HCT116 (cell line): ENCODE measurements around the gene C10orf143. TPM values are rescaled to one million over a fixed set of nuclear protein-coding genes. Genes with fewer than 3 reads are reported as not detected.

ENCODE experiments used
- ATAC-seq: fragments of 200-7000 bp; cut with Tn5 transposase; 2 replicates; pipeline ENCODE4 v1.9.1; 2020; ENCODE audit warnings: mild to moderate bottlenecking, moderate library complexity
- Bru-seq: library from RNA; stranded (reverse); fragments of 400-500 nt; gene quantifications from one replicate; lab custom pipeline; 2021; lab: Mats Ljungman, UMichigan
- BruChase-seq, 2 experiments: library from RNA; stranded (reverse); fragments of 400-500 nt; gene quantifications; one replicate each; lab custom pipeline; 2021; lab: Mats Ljungman, UMichigan
- BruUV-seq: library from RNA; stranded (reverse); fragments of 400-500 nt; replicated peaks from 2 replicates; lab custom pipeline; 2021; lab: Mats Ljungman, UMichigan
- CTCF ChIA-PET: fragments of 300-600 bp; sonication (Branson Sonifier 250); formaldehyde crosslinking; loops from one replicate; lab custom pipeline; 2021; ENCODE audit warnings: antibody characterized with exemption; lab: Charles Lee
- POLR2A ChIA-PET: fragments of 300-600, 350-600 bp; sonication (Branson Sonifier 250); formaldehyde crosslinking; loops from one replicate; lab custom pipeline; 2021; ENCODE audit warnings: antibody characterized with exemption; lab: Charles Lee
- RAD21 ChIA-PET, 2 experiments: fragments of 300-600 bp; sonication (Branson Sonifier 250); formaldehyde crosslinking; loops; one replicate each; lab custom pipeline; 2023; ENCODE audit warnings: low total read pairs in 2 of 2; ENCODE audit not compliant: uncharacterized antibody in 2 of 2, unreplicated experiment in 2 of 2, low non-redundant PET in 1 of 2; lab: Charles Lee
- DNase-seq: peaks from one replicate; pipeline ENCODE4 v3.0.0-alpha.2; 2010; ENCODE audit warnings: low read depth, low spot score
- H2AFZ ChIP-seq: fragments of 200-600 bp; shearing (Covaris generic), sonication (generic); 2 replicates; pipeline ENCODE4 v1.6.1; 2017; ENCODE audit warnings: low read depth, mixed run types, mixed read lengths, antibody characterized with exemption, low read length; ENCODE audit not compliant: poor library complexity, severe bottlenecking
- H3K27ac ChIP-seq: 2 replicates; pipeline ENCODE4 v1.5.1; 2012; ENCODE audit warnings: low read depth, low read length
- H3K27me3 ChIP-seq: fragments of 200-600 bp; sonication (generic); 2 replicates; pipeline ENCODE4 v1.6.1; 2016; ENCODE audit warnings: mixed run types, low read length, mixed read lengths; ENCODE audit not compliant: insufficient read depth
- H3K36me3 ChIP-seq, 2 experiments: fragments of 200-500 bp in 1 of 2; fragments of 200-600 bp in 1 of 2; sonication (Bioruptor generic) in 1 of 2; sonication (generic) in 1 of 2; 2 replicates each; pipeline versions ENCODE4 v1.5.1 to v1.6.1; 2014 to 2016; ENCODE audit warnings: low read length in 2 of 2, inconsistent platforms in 1 of 2, mixed read lengths in 1 of 2, mixed run types in 1 of 2; ENCODE audit not compliant: insufficient read depth in 2 of 2, control insufficient read depth in 1 of 2
- H3K4me1 ChIP-seq, 2 experiments: fragments of 200-600 bp in 1 of 2; sonication (generic) in 1 of 2; 2 replicates each; pipeline versions ENCODE4 v1.5.1 to v1.6.1; 2012 to 2017; ENCODE audit warnings: low read length in 2 of 2, inconsistent platforms in 1 of 2, mild to moderate bottlenecking in 1 of 2, mixed read lengths in 1 of 2, mixed run types in 1 of 2, moderate library complexity in 1 of 2; ENCODE audit not compliant: insufficient read depth in 2 of 2, control insufficient read depth in 1 of 2
- H3K4me2 ChIP-seq: fragments of 200-600 bp; sonication (generic); 2 replicates; pipeline ENCODE4 v1.6.1; 2017; ENCODE audit warnings: mixed run types, low read length, mixed read lengths
- H3K4me3 ChIP-seq, 2 experiments: fragments of 200-600 bp in 1 of 2; sonication (generic) in 1 of 2; replicated peaks in 1 of 2; 2 replicates each; pipeline ENCODE4 v1.5.1; 2011 to 2016; ENCODE audit warnings: low read length in 2 of 2, control low read depth in 1 of 2, low read depth in 1 of 2, mild to moderate bottlenecking in 1 of 2, mixed read lengths in 1 of 2, mixed run types in 1 of 2
- H3K79me2 ChIP-seq: fragments of 200-600 bp; sonication (generic); 2 replicates; pipeline ENCODE4 v1.6.1; 2017; ENCODE audit warnings: mild to moderate bottlenecking, mixed run types, low read length, moderate library complexity, mixed read lengths; ENCODE audit not compliant: insufficient read depth
- H3K9ac ChIP-seq: fragments of 200-600 bp; sonication (generic); 2 replicates; pipeline ENCODE4 v1.6.1; 2016; ENCODE audit warnings: low read length, mixed read lengths
- H3K9me2 ChIP-seq: fragments of 200-600 bp; sonication (generic), shearing (Covaris generic); 2 replicates; pipeline ENCODE4 v1.6.1; 2017; ENCODE audit warnings: mixed run types, mild to moderate bottlenecking, moderate library complexity; ENCODE audit not compliant: insufficient read depth
- H3K9me3 ChIP-seq, 2 experiments: fragments of 200-500 bp in 1 of 2; fragments of 200-600 bp in 1 of 2; sonication (Bioruptor generic) in 1 of 2; sonication (generic) in 1 of 2; 2 replicates each; pipeline ENCODE4 v1.6.1; 2014 to 2017; ENCODE audit warnings: low read length in 2 of 2, mixed read lengths in 2 of 2, inconsistent platforms in 1 of 2, low read depth in 1 of 2, mild to moderate bottlenecking in 1 of 2, mixed run types in 1 of 2, moderate library complexity in 1 of 2; ENCODE audit not compliant: control insufficient read depth in 1 of 2, insufficient read depth in 1 of 2
- H4K20me1 ChIP-seq: fragments of 200-600 bp; sonication (generic), shearing (Covaris generic); 2 replicates; pipeline ENCODE4 v1.6.1; 2017; ENCODE audit warnings: mixed run types, mild to moderate bottlenecking, moderate library complexity; ENCODE audit not compliant: insufficient read depth
- CEBPB ChIP-seq: IDR thresholded peaks from 2 replicates; pipeline ENCODE4 v1.6.1; 2012; ENCODE audit warnings: low read depth
- ELF1 ChIP-seq: IDR thresholded peaks from 2 replicates; pipeline ENCODE4 v1.6.1; 2012; ENCODE audit warnings: low read depth, borderline replicate concordance
- EZH2 ChIP-seq: fragments of 200-600 bp; sonication (generic); IDR thresholded peaks from 2 replicates; pipeline ENCODE4 v1.6.1; 2017; ENCODE audit warnings: antibody characterized with exemption, mixed run types
- EZH2phosphoT487 ChIP-seq: fragments of 200-600 bp; IDR thresholded peaks from 2 replicates; pipeline ENCODE4 v1.6.1; 2018; ENCODE audit warnings: antibody characterized with exemption, borderline replicate concordance
- POLR2A ChIP-seq: IDR thresholded peaks from 2 replicates; pipeline ENCODE4 v1.7.0; 2011; ENCODE audit warnings: borderline replicate concordance; ENCODE audit not compliant: insufficient read depth, insufficient read length; ENCODE audit errors: extremely low read depth
- POLR2AphosphoS5 ChIP-seq: IDR thresholded peaks from 2 replicates; pipeline ENCODE4 v1.6.1; 2011; ENCODE audit warnings: mild to moderate bottlenecking, low read depth, low read length, moderate library complexity
- RAD21 ChIP-seq: IDR thresholded peaks from 2 replicates; pipeline ENCODE4 v1.6.1; 2012; ENCODE audit warnings: low read depth, mild to moderate bottlenecking
- SIN3A ChIP-seq: IDR thresholded peaks from 2 replicates; pipeline ENCODE4 v1.6.1; 2012; ENCODE audit warnings: low read depth
- SP1 ChIP-seq: IDR thresholded peaks from 2 replicates; pipeline ENCODE4 v1.6.1; 2012; ENCODE audit warnings: low read depth
- SRF ChIP-seq: IDR thresholded peaks from 2 replicates; pipeline ENCODE4 v1.6.1; 2012; ENCODE audit warnings: low read depth
- TCF7L2 ChIP-seq: IDR thresholded peaks from 2 replicates; pipeline ENCODE4 v1.7.0; 2011; ENCODE audit warnings: borderline replicate concordance, inconsistent platforms; ENCODE audit not compliant: insufficient read depth, insufficient read length; ENCODE audit errors: extremely low read depth
- ZFX ChIP-seq: fragments of 450-650 bp; IDR thresholded peaks from 2 replicates; pipeline ENCODE4 v1.6.1; 2017
- ZNF274 ChIP-seq: fragments of 200-500 bp; sonication (Bioruptor generic); IDR thresholded peaks from 2 replicates; pipeline ENCODE4 v1.6.1; 2014; ENCODE audit warnings: mild to moderate bottlenecking, low read depth, low read length, inconsistent platforms
- intact Hi-C: fragments of 100-400 bp; cut with micrococcal nuclease; formaldehyde crosslinking; loops from 2 replicates; pipeline ENCODE4 v1.10.0; 2022
- long read RNA-seq: library from polyadenylated mRNA; unstranded; transcript quantifications from one replicate; pipeline ENCODE4 v2.0.0, GENCODE V29; 2021; ENCODE audit not compliant: unreplicated experiment
- polyA plus RNA-seq: library from polyadenylated mRNA; unstranded; fragments of >200 nt; gene quantifications from 2 replicates; pipeline ENCODE4 v1.2.1, GENCODE V29; 2012; ENCODE audit warnings: missing spikeins
- total RNA-seq: library from RNA; stranded (reverse); gene quantifications from one replicate; pipeline ENCODE4 v1.2.1, GENCODE V29; 2021; ENCODE audit not compliant: unreplicated experiment
- TF ChIP-seq, protein P1 (sequence below): IDR thresholded peaks from 2 replicates; pipeline ENCODE4 v1.6.1; 2012
- TF ChIP-seq, protein P2 (sequence below): IDR thresholded peaks from 2 replicates; pipeline ENCODE4 v1.6.1; 2011; ENCODE audit warnings: mild to moderate bottlenecking, low read length, moderate library complexity; ENCODE audit not compliant: insufficient replicate concordance; ENCODE audit errors: extremely low read depth
- TF ChIP-seq, protein P3 (sequence below): IDR thresholded peaks from 2 replicates; pipeline ENCODE4 v1.6.1; 2012; ENCODE audit warnings: low read depth
- TF ChIP-seq, protein P4 (sequence below): IDR thresholded peaks from 2 replicates; pipeline ENCODE4 v1.6.1; 2012

The C10orf143 gene
- 0.66 TPM for total RNA-seq
- 0.40 and 0.50 TPM in 2 replicates for polyA plus RNA-seq
- percentile 37 among the genes with signal in this experiment for Bru-seq, nascent RNA
- BruChase-seq, experiment 1, labeled RNA remaining after a 6-hour chase = percentile 26 among the genes with signal in this experiment
- BruChase-seq, experiment 2, labeled RNA remaining after a 2-hour chase = percentile 29 among the genes with signal in this experiment
- long read RNA-seq, partial matches to known transcripts = 0 of 2 reads
- long read RNA-seq, other reads (novel, unspliced or antisense) = 2 of 2 reads

DNA sequence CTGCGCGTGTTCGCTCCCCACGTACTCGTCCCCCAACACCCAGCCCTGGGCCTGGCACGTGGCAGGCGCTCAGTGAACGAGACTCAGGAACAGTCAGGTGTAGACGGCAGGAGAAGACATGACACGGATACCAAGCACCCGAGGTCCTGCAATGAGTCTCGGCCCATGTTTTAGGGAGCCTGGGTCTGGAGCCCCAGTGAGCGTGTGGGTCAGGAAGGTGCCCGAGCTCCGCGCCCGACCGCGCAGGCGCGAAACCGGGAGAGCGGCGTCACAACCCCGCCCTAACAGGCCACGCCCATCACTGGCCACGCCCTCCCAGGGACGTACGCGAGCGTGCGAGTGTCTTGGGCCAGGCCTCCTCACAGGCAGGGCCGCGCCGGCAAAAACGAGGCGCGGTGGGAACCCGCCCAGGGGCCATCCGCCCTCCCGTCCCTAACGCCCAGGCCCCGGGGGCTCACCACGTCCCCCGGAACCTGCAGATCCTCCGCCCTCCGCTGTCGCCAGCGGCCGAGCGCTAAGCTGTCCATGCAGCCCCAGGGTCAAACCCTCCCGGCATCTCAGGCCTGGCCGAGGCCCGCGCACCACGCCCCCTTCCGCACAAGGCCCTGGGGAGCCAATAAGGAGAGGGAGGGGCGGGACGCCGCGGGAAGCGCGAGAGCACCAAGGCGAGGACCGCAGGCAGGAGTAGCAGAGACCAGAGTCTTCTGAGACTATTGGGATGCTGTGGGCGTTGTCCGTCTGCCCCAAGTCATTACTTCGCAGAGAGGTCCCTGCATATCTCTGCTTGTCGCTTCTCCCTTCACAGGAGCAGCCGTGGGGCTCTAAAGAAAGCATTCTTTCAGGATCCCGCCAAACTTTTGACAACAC lies at the start of gene C10orf143:
C10orf143 (minus strand) TSS at position 585 of the 867 bp plus-strand sequence; CDS start at position 527, 58 bp downstream.
- RAD21 ChIA-PET = interaction anchor here in 1 of 2 experiments (0.8 kb wide), 1 partner anchor 69 kb away, joined by 4 read pairs; no protein-coding TSS in a partner anchor
- no TSS peak for BruUV-seq
- H3K4me1 ChIP-seq = peaks cover 5 to 18% of the 10 kb centered on the region in 2 experiments
- CTCF ChIA-PET = interaction anchor here (1.1 to 2.7 kb wide), 9 partner anchors 11 to 221 kb away, joined by 3 to 16 read pairs (median 4); partner anchors contain the start of gene GLRX3
- peak within 1 kb of the TSS; percentile 70 for H3K27ac ChIP-seq
- peak; percentile 82 for ATAC-seq
- H3K4me3 ChIP-seq = peak within 1 kb of the TSS; percentile 72 to 73
- H3K4me2 ChIP-seq = peak within 1 kb of the TSS; percentile 89
- H3K9me3 ChIP-seq = no peaks in the 10 kb centered on the region
- no peaks in the 10 kb centered on the region for H3K9me2 ChIP-seq
- peak within 1 kb of the TSS; percentile 92 for H3K9ac ChIP-seq
- no peaks in the 10 kb centered on the region for H3K79me2 ChIP-seq
- no peaks in the 10 kb centered on the region for H4K20me1 ChIP-seq
- no peaks in the 10 kb centered on the region for H3K27me3 ChIP-seq
- POLR2A ChIA-PET = interaction anchor here (0.8 to 2.7 kb wide), 3 partner anchors 26 to 48 kb away, joined by 4 to 13 read pairs (median 11); partner anchors contain the start of gene GLRX3
- intact Hi-C loops = loop anchor here (1.0 kb wide), 1 partner anchor 26 kb away; the partner anchor contains the start of gene GLRX3
- peak; percentile 79 for DNase-seq
- no peaks in the 10 kb centered on the region for H3K36me3 ChIP-seq
- H2AFZ ChIP-seq = no peak within 1 kb of the TSS
- TF ChIP-seq EZH2 (no peak), TCF7L2 (no peak), ELF1 (no peak), EZH2phosphoT487 (no peak), POLR2A (peak; percentile 8), SIN3A (peak; percentile 64; the same call in 1 of the 2 replicates), POLR2AphosphoS5 (peak; percentile 91), SRF (no peak), RAD21 (no peak), SP1 (peak; percentile 90), CEBPB (no peak), ZFX (peak; percentile 93), ZNF274 (no peak)
- TF ChIP-seq, protein P1, sequence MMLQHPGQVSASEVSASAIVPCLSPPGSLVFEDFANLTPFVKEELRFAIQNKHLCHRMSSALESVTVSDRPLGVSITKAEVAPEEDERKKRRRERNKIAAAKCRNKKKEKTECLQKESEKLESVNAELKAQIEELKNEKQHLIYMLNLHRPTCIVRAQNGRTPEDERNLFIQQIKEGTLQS = no peak
- TF ChIP-seq, protein P2, sequence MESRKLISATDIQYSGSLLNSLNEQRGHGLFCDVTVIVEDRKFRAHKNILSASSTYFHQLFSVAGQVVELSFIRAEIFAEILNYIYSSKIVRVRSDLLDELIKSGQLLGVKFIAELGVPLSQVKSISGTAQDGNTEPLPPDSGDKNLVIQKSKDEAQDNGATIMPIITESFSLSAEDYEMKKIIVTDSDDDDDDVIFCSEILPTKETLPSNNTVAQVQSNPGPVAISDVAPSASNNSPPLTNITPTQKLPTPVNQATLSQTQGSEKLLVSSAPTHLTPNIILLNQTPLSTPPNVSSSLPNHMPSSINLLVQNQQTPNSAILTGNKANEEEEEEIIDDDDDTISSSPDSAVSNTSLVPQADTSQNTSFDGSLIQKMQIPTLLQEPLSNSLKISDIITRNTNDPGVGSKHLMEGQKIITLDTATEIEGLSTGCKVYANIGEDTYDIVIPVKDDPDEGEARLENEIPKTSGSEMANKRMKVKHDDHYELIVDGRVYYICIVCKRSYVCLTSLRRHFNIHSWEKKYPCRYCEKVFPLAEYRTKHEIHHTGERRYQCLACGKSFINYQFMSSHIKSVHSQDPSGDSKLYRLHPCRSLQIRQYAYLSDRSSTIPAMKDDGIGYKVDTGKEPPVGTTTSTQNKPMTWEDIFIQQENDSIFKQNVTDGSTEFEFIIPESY = peak; percentile 81
- TF ChIP-seq, protein P3, sequence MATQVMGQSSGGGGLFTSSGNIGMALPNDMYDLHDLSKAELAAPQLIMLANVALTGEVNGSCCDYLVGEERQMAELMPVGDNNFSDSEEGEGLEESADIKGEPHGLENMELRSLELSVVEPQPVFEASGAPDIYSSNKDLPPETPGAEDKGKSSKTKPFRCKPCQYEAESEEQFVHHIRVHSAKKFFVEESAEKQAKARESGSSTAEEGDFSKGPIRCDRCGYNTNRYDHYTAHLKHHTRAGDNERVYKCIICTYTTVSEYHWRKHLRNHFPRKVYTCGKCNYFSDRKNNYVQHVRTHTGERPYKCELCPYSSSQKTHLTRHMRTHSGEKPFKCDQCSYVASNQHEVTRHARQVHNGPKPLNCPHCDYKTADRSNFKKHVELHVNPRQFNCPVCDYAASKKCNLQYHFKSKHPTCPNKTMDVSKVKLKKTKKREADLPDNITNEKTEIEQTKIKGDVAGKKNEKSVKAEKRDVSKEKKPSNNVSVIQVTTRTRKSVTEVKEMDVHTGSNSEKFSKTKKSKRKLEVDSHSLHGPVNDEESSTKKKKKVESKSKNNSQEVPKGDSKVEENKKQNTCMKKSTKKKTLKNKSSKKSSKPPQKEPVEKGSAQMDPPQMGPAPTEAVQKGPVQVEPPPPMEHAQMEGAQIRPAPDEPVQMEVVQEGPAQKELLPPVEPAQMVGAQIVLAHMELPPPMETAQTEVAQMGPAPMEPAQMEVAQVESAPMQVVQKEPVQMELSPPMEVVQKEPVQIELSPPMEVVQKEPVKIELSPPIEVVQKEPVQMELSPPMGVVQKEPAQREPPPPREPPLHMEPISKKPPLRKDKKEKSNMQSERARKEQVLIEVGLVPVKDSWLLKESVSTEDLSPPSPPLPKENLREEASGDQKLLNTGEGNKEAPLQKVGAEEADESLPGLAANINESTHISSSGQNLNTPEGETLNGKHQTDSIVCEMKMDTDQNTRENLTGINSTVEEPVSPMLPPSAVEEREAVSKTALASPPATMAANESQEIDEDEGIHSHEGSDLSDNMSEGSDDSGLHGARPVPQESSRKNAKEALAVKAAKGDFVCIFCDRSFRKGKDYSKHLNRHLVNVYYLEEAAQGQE = no peak
- TF ChIP-seq, protein P4, sequence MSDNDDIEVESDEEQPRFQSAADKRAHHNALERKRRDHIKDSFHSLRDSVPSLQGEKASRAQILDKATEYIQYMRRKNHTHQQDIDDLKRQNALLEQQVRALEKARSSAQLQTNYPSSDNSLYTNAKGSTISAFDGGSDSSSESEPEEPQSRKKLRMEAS = peak; percentile 73
